Fibroblast of skin of scalp (primary cell): Measurements from ENCODE around the gene EDAR.

ENCODE experiments used
- DNase-seq: peaks from one replicate; pipeline ENCODE4 v3.0.0-alpha.2; 2013

EDAR gene

DNA sequence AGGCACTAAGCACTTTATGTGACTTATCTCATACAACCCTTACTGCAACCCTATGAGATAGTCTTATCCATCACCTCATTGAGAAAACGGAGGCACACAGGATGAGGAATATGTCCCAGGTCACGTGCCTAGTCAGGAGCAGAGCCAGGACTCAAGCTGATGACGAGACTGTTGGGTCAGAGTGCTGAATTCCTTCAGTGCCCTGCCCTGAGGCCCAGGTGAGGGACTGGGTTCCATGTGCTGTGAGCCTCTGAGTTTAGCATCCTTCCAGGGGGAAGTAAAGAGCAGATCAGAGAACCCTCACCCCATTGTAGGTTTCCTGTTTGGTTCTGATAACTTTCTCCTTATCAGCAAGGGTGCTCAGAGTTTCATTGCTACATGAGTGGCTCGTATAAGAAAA, 11.7 kb upstream of the EDAR start:
- no peak for DNase-seq

DNA sequence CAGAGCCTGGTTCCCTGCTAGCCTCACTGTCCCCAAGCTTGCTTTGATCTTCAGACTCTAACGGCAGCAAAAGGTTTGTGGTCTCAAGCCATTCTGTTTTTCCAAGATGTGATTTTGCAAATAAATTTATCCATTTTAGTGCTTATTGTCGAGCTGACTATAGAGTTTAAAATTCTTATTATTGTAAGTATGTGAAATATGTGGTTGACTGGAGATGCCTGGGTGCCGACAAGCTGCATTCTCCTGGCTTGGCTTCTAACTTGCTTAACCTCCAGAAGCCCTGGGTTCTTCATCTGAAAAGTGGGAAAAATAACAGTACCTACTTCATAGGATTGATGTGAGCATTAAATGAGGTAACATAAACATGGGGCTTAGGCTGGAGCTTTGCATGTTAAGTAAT, 9.9 kb upstream of the EDAR start:
- DNase-seq: peak; percentile 38

DNA sequence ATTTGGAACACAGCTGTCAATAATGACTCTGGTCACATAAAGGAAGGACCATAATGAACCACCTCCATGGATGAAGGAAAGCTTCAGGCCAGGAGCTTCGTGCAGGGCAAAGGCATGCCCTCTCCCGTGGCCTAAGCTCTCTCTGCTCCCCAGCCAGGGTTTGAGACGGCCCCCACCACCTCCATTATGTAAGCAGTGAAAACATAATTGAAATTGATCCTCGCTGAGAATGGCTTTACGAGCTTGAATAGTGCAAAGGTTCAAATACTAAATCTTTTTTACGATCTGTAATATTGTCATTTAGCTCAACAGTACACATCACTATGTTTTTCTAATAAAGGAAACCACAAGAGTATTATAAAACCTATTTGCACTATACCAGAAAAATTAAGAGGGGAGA, 5.2 kb upstream of the EDAR start:
- no peak for DNase-seq

DNA sequence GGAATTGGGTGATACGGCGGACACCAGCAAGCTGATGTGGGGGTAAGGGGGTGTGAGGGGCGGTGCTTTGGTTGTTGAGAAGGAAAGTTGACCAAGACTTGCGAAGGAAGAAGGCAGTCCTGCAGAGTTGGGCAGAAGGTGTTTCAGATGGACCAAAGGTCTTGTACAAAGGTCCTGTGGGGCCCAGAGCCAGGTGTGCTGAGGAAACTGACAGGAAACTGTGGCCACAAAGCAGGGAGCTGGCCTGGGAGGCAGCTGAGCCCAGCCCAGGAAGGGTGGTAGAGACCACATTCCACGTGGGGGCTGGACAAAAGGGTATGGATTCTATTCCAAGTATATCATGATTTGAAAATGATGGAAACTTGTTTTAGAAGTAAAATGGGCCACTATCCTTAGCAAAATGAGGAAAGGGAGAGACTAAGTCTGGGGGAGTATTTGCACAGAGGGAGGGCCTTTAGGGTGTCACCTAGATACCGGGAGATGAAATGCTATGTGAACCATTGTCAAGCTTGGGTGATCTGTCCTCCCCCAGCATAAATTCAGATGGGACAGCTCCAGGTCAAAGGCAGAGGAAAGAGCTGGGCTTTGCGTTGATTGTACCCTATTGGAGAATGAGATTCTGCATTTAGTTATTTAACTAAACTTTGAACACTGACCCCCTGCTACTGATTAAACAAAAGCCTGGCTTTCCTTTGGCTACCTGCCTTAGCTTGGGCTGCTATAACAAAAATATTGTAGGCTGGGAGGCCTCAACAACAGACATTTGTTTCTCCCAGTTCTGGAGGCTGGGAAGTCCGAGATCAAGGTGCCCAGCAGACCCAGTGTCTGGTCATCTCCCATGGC, 4.3 kb upstream of the EDAR start:
- DNase-seq: no peak

DNA sequence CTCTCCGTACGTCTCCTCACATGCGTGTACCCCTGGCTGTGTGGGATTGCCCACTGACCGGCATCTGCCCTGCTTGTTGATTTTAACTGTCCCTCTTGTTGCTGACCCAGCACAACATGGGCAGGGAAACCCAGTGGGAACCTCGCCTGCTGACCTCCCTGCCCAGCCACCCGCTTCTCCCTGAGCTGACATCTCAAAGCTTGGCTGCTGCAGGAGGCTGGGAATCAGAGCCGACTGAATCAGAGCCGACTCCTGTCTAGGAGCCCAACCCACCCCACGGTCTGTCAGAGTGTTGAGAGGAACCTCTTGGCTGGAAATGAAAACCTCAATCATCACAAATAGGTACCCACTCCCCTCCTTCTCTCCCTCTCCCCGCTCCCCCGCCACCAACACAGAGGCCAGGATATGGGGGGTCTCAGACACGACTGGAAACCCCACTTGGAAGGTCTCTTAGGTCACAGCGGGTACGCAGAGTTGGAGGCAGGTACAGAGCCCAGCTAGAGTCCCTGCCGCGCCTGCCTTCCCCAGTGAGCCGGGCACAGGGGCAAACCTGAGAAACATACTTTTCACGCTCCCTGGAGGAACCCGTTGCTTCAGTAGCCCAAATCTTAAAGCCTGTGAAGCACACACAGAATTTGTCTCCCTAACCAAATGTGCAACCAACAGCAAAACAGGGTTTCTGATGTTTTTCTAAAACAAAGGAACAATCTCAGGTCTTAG, 784 bp downstream of the EDAR start:
- no peak for DNase-seq

DNA sequence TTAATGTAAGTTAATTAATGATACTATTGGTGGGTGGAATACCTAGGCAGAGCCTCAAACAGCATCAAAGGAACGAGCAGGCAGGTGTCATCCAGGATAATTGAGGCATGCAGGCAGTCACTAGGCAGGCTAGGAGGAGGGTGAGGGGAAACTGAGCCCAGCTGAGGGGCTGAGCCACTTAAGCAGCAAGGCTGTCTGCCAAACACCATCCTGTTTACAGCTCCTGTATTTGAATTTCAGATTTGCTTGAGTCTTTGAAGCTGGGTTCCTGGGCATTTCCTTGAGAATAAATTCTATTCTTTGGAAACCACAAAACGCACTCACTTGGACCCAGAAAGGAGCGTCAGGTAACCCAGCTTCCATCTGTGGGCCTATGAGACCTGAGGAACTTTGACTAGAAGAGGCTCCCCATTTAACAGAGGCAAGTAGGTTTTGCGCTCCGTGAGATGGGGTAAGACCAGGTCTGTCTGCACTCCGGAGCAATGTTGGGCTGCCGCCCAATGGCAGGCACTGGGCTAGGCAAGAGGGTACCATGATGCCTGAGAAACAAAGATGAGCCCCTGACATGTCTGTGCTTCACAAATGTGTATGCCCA, 2.0 kb downstream of the EDAR start:
- DNase-seq: no peak

DNA sequence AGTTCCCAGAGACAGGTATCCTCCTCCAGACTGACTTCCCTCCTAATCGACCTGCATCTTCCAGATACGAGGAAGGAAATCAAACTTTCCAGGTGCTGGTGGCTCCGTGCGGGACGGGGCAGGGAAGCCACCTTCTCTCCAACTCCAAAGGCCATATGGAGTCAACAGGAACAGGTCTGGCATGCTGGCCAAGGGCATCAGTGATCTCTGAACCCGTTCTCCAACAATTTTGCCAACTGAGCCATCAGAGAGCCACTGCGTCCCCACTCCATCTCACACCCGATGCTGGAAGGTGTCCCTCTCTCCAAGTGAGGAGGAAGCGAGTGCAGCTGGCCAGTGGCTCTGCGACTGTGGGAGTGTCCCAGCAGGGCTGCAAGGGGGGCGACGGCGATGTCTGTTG, 5.4 kb downstream of the EDAR start:
- DNase-seq: no peak

DNA sequence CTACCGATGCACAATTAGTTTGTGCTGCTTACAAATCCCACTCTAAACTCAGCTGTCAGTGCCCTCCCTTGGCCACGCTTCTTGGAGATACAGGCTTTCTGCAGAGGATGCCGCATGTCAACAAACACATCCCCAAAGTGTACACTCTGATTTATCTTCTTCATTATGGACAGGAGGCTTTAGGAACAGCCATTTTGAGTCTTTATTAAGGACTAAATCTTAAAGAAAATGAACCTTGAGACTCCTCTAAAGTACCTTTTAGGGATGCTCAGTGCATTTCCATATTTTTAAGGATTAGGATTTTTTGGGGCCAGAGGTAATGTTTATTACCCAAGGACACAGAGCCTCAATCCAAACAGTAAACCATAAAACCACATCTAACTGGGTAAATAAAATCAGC, 6.0 kb downstream of the EDAR start:
- DNase-seq: no peak

DNA sequence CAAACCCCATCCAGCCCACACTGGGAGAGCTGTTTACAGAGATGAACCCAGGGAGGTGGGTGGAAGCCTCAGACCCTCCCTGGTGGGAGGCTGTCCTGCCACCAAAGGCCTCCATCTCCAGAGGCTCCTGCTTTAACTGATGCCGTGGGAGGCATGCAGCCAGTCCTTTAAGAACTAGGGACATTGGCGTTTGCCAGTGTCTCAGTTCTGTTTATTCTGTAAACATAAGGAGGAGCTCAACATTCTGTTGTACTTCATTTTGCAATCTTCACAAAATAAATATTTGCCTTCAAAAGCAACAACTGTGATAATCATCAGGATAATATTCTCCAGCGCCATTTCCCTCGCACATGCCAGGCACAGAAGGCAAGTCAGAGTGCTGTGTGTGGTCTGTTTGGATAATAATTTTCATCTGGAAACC, 6.8 kb downstream of the EDAR start:
- no peak for DNase-seq

DNA sequence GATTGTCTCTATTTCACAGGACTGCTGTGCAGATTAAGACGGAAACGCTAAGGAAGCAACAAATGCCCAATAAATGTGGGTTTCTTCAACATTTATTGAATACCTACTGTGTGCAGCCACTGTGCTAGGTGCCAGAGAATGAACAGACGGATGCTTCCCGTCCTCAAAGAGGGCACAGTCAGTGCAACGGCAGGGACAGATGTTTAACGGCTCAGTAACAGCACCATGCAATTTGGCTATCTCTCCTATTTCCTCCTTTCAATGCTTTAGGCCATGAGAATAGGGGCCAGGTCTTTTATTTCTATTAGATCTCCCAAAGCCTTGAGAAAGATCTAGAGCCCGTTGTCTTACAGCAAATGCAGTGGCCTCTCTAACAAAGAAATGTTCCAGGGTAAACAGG, 7.2 kb downstream of the EDAR start:
- no peak for DNase-seq

DNA sequence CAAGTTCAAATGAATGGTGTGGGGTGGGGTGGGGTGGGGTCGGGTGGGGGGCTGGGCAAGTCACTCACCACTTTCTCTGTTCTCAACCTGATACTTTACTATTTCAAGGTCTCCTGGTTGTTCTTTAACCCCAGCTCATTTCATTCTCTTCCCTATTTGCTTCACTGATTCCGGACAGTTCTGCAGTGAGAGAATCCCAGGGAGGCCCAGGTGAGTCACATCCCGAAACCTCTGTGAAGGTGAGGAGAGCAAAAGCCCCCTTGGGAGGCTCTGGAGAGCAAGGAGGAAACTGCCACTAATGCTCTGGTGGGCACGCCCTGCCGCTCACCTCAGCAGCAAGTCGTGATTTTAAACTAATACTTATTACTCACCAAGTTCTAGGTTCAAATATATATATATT, 8.9 kb downstream of the EDAR start:
- DNase-seq: no peak

DNA sequence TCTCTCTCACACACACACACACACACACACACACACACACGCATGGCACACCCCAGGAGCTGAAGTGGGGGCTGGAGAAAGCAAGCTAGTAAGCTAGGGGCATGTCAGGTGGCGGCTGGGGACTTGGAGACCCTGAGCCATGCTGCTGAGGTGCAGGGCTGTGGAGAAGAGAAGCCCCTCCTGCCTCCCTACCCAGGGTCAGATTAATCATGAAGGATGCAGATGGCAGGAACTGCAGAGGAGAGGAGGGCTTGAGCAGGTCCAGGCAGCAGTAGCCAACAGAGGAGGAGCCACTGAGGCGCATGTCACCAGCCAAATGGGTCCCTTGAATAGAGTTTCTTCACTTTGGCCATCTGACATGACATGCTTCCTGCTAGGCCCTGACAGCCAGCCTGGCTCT, 9.6 kb downstream of the EDAR start:
- DNase-seq: no peak

DNA sequence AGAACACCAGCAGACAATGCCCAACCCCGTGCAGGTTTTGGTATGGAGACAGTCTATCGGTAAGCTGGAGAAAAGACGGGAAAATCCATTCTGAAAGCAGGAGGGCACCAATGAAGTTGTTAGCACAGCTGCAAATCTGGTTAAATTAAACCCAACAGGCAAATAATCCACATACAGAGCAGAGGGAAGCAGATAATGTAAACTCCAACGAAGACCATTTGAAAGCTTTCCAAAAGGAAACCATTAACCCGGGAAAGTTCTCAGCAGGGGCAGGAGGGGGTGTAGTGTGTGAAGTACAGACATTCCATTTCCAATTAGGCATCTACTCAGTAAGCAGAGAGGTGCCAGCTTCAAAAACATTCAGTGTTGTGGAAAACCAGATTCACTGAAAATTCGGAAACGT, 10.3 kb downstream of the EDAR start:
- DNase-seq: peak; percentile 29

DNA sequence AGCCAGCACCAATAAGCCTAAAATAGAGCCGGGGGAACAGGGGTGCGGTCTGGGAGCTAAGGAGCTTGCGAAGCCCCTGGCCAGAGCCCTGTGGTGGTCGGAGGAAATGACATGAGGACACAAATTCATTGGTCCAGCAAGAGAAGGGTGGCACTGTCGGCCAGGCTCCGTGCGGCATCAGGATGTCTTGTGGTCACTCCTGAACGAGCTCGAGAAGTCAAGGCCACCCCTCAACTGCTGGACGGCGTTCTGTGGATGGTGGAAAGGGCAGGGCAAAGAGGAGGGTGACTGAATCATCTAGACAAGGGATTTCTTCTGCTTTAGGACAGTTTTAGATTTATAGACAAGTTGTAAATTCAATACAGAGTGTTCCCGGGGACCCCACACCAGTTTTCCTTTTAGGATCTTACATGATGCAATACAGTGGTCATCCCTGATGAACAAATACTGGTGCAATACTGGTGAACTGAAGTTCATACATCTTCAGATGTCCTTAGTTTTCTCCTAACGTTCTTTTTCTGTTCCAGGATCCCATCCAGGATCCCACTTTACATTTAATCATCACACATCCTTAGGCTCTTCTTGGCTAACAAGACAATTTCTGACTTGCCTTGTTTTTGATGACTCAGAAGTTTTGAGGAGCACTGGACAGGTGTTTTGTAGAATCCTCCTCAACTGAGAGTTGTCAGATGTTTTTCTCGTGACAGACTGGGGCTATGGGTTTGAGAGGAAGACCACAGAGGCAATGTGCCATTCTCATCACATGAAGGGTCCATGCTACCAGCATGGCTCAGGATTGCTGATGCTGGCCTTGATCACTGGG, 13.2 kb downstream of the EDAR start:
- DNase-seq: no peak

DNA sequence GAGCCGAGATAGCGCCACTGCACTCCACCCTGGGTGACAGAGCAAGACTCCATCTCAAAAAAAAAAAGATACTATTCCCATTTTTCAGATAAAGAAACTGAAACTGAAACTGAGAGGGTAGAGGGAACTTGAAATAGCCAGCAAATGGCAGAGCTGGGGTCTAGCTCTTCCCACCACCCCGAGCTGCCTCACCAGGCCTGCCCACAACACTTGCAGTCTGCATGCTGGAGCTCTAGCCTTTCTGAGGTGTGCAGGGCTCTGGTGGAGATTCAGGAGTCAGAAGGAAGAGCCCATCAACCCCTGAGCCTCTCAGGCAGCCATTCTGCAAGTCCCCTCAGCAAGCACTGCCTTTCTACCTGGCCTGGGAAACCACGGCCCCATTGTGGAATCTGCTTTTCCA, 14.3 kb downstream of the EDAR start:
- DNase-seq: no peak

DNA sequence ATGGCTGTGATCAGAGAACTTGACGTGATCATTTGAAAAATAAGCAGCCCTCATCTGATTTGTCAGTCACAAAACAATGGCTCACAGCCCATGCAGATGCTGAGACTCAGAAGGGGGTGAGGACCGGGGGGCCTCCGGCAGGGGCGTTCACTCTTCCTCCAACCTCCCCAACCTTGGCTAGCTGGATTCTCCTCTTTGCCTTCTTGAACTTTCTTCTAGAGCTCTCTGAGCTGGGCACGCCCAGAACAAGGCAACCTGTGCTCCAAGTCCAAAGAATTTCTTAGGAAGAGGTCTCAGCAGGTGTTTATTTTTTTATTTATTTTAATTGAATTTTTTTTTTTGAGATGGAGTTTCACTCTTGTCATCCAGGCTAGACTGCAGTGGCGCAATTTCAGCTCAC, 16.4 kb downstream of the EDAR start:
- DNase-seq: no peak

DNA sequence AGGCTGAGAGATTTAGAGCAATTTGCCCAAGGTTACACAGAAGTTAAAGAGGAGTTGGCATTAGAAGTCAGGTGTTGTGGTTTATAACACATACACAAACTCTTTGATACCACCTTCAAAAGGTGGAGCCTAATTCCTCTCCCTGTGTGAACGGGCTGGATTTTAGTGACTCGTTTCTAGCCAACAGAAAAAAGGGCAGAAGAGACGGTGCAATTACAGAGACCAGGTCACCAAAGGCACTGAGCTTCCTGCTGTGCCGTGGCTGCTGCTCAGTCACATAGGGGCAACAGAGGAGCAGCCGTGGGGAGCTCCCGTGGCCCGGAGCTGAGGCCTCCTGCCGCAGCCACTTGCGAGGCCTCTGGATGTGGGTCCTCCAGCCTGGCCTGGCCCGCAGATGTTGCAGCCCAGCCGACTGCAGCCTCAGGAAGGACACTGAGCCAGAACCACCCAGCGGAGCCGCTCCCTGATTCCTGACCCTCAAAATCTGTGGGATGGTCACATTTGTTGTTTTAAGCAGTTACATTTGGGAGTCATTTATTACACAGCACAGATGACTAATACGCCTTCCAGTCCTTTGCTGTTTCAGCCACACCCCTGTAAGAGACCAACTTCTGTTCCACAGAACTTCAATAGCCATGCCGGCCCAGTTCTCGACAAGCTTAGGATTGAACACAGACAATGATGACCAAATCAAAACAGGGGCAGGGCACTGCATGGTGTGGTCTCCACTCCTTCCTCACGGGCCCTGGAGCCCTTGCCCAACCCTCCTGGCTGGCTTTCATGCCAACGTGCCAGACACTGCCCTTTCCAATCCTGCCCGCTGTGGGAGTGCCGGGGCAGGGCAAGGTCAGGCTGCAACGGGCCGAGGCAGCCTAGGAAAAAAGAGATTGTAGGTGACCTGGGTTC, 17.1 kb downstream of the EDAR start:
- peak; percentile 18 for DNase-seq

DNA sequence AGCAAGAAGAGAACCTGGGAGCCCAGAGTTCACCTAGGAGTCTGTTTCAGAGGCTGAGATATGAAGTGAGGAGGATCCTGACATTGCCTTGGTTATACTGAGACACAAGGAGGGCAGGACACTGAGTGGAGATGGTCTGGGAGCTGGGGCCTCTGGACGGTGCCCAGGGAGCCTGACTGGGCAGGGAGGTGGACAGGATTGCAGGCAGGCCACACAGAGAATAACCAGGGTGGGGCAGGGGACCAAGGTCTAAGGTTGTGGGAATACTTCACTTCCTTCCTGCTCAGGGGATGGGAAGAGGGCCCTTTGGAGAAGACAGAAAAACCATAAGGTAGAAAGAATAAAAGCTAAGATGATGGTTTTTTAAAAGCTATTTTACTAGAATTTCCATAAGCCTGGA, 18.7 kb downstream of the EDAR start:
- no peak for DNase-seq

DNA sequence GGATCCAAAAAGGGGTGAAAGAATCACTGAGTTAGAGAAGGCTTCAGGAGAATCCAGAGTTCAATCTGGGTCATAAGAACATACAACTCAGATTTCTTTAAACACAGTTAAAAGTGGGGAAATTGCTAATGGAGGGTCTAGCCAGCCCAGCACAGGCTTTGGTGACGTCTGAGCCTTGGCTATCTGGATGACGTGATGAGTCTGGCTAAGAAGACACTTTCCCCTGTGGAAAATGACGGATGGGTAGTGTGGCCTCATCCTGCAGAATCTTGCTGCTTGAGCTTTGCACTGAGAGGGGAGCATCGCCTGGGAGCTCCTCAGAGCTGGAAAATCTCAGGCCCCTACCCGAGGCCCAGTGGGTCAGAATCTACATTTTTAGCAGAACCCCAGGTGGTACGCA, 19.2 kb downstream of the EDAR start:
- no peak for DNase-seq

DNA sequence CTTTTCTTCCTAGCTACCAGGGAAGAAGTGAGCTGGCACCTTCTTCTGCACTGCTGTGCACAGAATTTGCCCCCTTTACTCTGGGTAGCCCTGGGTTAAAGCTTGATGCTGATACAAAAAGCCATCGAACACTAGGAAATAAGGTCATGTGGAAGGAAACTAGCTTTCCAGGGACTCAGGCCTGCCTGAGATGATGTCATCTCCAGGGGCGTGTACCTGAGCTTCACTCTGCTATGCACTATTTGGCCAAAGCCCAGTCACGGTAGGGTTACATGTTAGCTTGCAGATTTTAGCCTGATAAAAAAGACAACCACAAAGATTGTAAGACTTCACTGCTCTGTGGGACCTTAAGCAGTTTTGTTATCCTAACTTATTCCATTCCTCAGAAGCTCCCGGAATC, 20.4 kb downstream of the EDAR start:
- no peak for DNase-seq

DNA sequence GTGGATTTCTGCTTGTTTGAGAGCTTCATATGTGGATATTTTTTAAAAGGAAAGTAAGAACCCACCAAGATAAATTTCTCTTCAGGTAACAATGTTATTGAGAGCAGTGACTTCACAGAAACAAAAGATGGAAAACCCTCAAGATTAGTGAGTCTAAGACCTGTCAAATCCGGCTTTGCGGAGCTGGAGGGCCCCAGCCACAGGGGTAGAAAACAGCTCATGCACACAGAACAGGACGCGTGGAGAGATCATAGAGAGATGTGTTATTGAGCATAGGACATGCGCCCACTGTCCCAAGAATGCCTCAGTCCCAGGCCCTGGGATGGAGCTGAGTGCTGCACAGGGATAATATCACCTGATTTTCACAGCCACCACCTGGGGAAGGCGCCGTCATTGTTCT, 21.3 kb downstream of the EDAR start:
- DNase-seq: no peak
